Bronchial epithelial cell (primary cell): Measurements from ENCODE around the gene KAT6B. TPM values are rescaled to one million over a fixed set of nuclear protein-coding genes. Genes with fewer than 3 reads are reported as not detected.

Experiments
- DNase-seq: peaks from one replicate; pipeline ENCODE4 v3.0.0-alpha.2; 2010; ENCODE audit warnings: low read depth
- FAIRE-seq: peaks from 2 replicates; lab custom pipeline; 2011; peaks lifted over from hg19 to GRCh38; lab: Jason Lieb, UNC
- H3K27me3 ChIP-seq: 2 replicates; pipeline ENCODE4 v1.5.1; 2011; ENCODE audit warnings: low read length; ENCODE audit not compliant: control insufficient read depth, insufficient read depth
- H3K36me3 ChIP-seq: 2 replicates; pipeline ENCODE4 v1.5.1; 2011; ENCODE audit warnings: low read length; ENCODE audit not compliant: control insufficient read depth, insufficient read depth
- H3K4me3 ChIP-seq: 2 replicates; pipeline ENCODE4 v1.5.1; 2011; ENCODE audit warnings: mild to moderate bottlenecking, low read depth, low read length, control low read depth
- CTCF ChIP-seq: IDR thresholded peaks from 2 replicates; pipeline ENCODE4 v1.5.1; 2011; ENCODE audit warnings: mild to moderate bottlenecking, moderate library complexity, low read length, control low read depth, inconsistent platforms; ENCODE audit not compliant: insufficient read depth, severe bottlenecking
- total RNA-seq: library from RNA; depleted of rRNA; stranded (reverse); fragments of >200 nt; gene quantifications from 2 replicates; pipeline ENCODE4 v1.2.1, GENCODE V29; 2014

Gene KAT6B
- total RNA-seq, 1 donor from 2014 or later: 8.7 TPM

- no peak for TF ChIP-seq CTCF
- Histone ChIP-seq H3K27me3 (no peaks in the 10 kb centered on the region), H3K4me3 (no peak overlapping the region), H3K36me3 (no peaks in the 10 kb centered on the region)
- no peak for FAIRE-seq
- no peak for DNase-seq
Observed at GRCh38 chr10:74821501-74821900, 4.9 kb upstream of the KAT6B start.

GRCh38 chr10:74822101-74822500, 4.3 kb upstream of the KAT6B start:
- FAIRE-seq: no peak

GRCh38 chr10:74822521-74823089, 3.8 kb upstream of the KAT6B start:
- peak; percentile 42 for DNase-seq
- no peak for FAIRE-seq

More at GRCh38 chr10:74822101-74822500, 4.3 kb upstream of the KAT6B start:
- DNase-seq: peak; percentile 25
- H3K27me3 ChIP-seq: no peaks in the 10 kb centered on the region
- no peaks in the 10 kb centered on the region for H3K36me3 ChIP-seq
- no peak for TF ChIP-seq CTCF
- H3K4me3 ChIP-seq: no peak overlapping the region

GRCh38 chr10:74823791-74824183, 2.6 kb upstream of the KAT6B start:
- TF ChIP-seq CTCF: no peak
- Histone ChIP-seq H3K4me3 (no peak overlapping the region), H3K36me3 (no peaks in the 10 kb centered on the region), H3K27me3 (no peaks in the 10 kb centered on the region)
- DNase-seq: no peak
- FAIRE-seq: no peak

More at GRCh38 chr10:74822521-74823089, 3.8 kb upstream of the KAT6B start:
- Histone ChIP-seq H3K36me3 (no peaks in the 10 kb centered on the region), H3K27me3 (no peaks in the 10 kb centered on the region), H3K4me3 (no peak overlapping the region)
- TF ChIP-seq CTCF: no peak

GRCh38 chr10:74824184-74824899, 2.1 kb upstream of the KAT6B start:
- DNase-seq (no peak), FAIRE-seq (no peak)
- Histone ChIP-seq H3K4me3 (peak overlapping the region; percentile 96), H3K27me3 (no peaks in the 10 kb centered on the region), H3K36me3 (no peaks in the 10 kb centered on the region)
- no peak for TF ChIP-seq CTCF
